Right kidney (tissue), 9 donors: ENCODE data around the gene NCDN.
A peak's percentile ranks its signal among the peaks of the same experiment; 100 is the strongest.

Source experiments
- DNase-seq: peaks from one replicate; pipeline ENCODE4 v3.0.0-alpha.2; 2016
- long read RNA-seq, 8 donors: transcript quantifications; one replicate each; lab custom pipeline, GENCODE V29; 2026

NCDN gene, protein sequence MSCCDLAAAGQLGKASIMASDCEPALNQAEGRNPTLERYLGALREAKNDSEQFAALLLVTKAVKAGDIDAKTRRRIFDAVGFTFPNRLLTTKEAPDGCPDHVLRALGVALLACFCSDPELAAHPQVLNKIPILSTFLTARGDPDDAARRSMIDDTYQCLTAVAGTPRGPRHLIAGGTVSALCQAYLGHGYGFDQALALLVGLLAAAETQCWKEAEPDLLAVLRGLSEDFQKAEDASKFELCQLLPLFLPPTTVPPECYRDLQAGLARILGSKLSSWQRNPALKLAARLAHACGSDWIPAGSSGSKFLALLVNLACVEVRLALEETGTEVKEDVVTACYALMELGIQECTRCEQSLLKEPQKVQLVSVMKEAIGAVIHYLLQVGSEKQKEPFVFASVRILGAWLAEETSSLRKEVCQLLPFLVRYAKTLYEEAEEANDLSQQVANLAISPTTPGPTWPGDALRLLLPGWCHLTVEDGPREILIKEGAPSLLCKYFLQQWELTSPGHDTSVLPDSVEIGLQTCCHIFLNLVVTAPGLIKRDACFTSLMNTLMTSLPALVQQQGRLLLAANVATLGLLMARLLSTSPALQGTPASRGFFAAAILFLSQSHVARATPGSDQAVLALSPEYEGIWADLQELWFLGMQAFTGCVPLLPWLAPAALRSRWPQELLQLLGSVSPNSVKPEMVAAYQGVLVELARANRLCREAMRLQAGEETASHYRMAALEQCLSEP
- long read RNA-seq, donor 1, partial matches to known transcripts, result 0 of 3 reads
- long read RNA-seq, donor 1, other reads (novel, unspliced or antisense), result 0 of 3 reads
- long read RNA-seq, donor 2, partial matches to known transcripts, result 0 of 4 reads
- long read RNA-seq, donor 2, other reads (novel, unspliced or antisense), result 0 of 4 reads
- long read RNA-seq, donor 3, partial matches to known transcripts, result 0 of 2 reads
- long read RNA-seq, donor 3, other reads (novel, unspliced or antisense), result 0 of 2 reads
- long read RNA-seq, donor 4, partial matches to known transcripts, result 0 of 2 reads
- long read RNA-seq, donor 4, other reads (novel, unspliced or antisense), result 0 of 2 reads
- long read RNA-seq, donor 5, partial matches to known transcripts, result 0 of 6 reads
- long read RNA-seq, donor 5, other reads (novel, unspliced or antisense), result 0 of 6 reads
- long read RNA-seq, donor 6, partial matches to known transcripts, result 0 of 1 reads
- long read RNA-seq, donor 6, other reads (novel, unspliced or antisense), result 0 of 1 reads
- long read RNA-seq, donor 7, partial matches to known transcripts, result 23 of 24 reads
- long read RNA-seq, donor 7, other reads (novel, unspliced or antisense), result 0 of 24 reads
- long read RNA-seq, donor 8, partial matches to known transcripts, result 0 of 2 reads
- long read RNA-seq, donor 8, other reads (novel, unspliced or antisense), result 0 of 2 reads

DNA sequence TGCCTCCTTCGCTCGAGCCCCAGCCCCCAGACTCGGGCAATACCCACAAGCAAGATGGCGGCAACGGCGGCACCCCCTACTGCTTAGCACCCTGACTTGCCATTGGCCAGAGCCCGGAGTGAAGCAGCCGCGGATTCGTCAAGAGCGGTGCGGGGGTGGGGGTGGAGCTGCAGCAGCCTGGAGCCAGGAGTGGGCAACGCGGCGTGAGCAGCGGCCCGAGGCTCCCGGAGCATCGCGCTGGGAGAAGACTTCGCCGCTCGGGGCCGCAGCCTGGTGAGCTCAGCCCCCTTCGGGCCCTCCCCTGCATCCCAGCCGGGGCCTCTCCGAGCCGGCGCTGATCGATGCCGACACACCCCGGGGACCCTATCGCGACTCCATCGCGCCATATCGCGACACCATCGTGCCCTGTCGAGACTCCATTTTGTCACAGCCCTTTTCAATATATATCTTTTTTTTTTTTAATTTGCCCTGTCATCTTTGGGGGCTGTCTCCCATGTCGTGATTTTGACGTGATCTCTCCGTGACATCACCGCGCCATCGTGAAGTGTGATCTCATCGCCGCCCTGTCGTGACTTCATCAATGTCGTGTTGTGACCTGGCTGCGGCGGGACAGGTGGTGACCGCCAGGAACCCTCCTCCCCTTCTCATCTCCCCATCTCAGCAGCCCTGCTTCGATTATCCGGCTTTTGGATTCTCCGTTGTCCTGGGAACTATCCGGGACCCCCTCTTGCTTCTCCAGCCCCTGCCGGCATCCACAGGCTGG lies at the start of gene NCDN:
Gene NCDN, plus strand, starts transcription at position 189 of the 763 bp plus-strand sequence. Its CDS starts 392 bp downstream, at position 581.
- peak; percentile 99 for DNase-seq

DNA sequence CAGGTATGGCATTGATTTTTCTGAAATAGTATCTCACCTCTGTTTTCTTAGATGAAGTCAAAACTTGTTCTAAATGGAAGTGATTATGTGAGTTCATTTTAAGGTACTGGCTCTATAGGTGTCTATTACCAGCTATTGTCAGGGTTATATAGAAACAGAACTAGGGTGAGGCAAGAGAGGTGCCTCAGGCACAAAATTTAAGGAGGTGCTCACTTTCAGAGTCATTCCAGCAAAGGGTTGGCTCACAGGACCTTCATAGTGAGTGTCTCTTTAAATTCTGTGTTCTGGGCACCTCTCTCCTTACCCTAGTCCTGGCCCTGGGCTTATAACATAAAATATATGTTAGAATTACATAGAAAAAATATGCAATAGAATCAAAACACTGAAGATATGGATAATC lies 49.7 kb upstream of the NCDN start:
- DNase-seq, result no peak

DNA sequence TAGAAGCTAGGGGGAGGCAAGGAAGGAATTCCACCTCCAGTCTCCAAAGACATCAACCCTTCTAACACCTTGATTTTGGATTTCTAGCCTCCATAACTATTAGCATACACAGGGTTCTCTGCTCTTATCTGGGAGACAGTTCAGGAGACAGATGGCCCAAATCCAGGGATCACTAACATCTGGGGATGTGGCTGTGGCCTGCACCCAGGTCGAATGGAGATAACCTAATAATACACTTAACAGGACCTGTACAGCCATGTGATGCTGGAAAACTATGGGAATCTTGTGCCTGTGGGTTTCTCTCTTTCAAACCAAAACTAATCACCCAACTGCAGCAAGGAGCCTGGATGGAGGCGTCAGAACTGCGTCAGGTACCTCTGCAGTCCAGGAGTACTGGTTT lies 48.0 kb upstream of the NCDN start:
- DNase-seq, result no peak

DNA sequence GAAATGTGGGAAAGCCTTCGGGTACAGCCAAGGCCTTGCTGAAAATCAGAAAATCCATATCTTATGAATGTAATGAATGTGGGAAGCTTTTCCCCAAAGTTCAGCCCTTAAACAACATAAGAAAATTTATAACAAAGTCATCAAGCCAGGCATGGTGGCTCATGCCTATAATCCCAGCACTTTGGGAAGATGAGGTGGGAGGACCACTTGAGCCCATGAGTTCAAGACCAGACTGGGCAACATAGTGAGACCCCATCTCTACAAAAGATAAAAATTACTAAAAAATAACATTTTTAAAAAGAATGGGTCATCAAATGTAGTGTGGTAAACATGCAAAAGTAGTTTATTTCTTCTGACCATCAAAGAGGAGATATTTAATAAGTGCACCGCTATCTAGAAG lies 46.3 kb upstream of the NCDN start:
- no peak for DNase-seq

DNA sequence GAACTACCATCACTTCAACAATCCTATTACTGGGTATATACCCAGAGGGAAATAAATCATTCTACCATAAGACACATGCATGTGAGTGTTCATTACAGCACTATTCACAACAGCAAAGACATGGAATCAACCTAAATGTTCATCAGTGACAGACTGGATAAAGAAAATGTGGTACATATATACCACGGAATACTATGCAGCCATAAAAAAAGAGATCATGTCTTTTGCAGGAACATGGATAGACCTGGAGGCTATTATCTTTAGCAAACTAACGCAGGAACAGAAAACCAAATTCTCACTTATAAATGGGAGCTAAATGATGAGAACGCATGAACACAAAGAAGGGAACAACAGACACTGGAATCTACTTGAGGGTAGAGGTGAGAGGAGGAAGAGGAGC lies 39.4 kb upstream of the NCDN start:
- no peak for DNase-seq

DNA sequence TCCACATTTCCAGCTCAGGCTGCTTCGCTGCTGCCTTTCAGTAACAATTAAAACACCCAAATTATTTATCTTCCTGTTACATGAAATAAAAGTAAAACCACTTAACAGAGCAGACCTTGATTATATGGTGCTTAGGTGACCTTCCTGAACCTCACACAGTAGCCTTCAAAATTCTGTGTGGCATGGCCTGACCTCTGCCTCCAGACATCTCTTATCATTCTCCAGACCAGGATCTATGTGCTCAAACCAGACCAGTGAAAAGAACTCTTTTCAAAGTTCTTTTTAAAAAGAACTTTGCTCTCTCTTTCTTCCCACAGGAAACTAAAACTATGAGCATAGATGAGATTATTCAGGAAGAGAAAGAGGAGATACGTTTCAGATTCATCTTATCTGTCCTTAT lies 38.2 kb upstream of the NCDN start:
- DNase-seq, result no peak

DNA sequence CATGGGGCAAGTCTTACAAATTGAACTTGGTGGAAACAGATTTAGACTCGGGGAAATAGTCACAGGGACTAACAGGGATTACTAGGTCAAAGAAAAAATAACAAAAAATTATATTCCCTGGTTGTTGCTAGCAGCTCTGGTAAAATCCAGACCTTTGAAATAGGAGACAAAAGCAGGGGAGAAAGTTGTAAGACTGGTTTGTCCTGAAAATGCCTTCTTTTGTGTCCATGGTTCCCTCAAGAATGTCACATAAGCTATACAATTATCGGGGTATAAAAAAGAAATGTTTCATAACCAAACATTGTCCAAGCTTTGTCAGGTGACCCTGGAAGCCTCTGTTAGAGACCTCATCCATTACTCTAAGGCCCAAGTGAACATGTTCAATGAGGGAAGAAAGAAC lies 33.5 kb upstream of the NCDN start:
- DNase-seq, result no peak

DNA sequence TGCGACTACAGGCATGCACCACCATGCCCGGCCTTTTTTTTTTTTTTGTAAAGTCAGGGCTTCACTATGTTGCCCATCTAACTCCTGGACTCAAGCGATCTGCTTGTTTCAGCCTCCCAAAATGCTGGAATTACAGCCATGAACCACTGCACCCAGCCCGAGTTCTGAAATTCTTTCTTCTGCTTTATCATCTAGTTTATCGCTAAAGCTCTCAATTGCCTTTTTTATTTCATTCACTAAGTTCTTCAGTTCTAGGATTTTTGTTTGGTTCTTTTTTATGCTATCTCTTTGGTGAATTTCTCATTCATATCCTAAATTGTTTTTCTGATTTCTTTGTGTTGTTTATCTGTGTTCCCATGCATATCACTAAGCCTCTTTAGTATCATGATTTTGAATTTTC lies 27.4 kb upstream of the NCDN start:
- DNase-seq, result no peak

DNA sequence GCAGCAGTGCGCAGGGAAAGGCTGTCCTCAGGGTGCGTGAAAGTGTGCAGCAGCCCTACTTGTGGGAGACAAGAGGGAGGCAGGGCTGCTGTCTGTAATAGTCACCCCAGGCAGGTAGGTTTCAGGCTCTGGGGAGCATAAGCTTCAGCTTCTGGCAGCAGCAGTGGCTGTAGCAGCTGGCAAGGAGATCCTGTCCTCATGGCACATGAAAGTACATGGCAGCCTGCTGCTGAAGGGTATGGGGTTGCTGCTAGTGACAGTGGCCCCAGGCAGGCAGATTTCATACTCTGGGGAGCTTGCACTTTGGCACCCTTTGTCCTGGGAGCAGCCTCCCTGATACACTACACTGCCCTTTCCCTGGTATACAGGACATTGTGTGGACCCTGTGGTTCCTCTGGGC lies 26.7 kb upstream of the NCDN start:
- no peak for DNase-seq

DNA sequence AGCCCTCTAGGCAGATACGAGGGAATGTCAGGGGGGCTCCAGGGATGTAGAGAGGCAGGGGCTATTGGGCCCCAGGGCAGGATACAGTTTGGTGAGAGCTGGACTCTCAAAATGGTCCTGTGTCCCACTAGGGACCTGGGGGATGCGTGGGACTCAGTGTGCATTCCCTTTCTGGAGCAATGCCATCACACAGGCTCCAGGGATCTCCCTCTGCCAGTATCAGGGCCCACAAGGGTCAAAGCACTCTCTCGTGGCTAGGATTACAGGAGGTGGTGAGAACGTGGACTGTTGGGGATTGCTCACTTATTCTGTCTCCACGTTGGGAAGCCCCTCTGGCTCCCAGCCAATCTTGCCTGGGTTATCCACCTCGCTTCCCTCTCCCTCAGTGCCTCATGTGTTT lies 26.2 kb upstream of the NCDN start:
- no peak for DNase-seq

DNA sequence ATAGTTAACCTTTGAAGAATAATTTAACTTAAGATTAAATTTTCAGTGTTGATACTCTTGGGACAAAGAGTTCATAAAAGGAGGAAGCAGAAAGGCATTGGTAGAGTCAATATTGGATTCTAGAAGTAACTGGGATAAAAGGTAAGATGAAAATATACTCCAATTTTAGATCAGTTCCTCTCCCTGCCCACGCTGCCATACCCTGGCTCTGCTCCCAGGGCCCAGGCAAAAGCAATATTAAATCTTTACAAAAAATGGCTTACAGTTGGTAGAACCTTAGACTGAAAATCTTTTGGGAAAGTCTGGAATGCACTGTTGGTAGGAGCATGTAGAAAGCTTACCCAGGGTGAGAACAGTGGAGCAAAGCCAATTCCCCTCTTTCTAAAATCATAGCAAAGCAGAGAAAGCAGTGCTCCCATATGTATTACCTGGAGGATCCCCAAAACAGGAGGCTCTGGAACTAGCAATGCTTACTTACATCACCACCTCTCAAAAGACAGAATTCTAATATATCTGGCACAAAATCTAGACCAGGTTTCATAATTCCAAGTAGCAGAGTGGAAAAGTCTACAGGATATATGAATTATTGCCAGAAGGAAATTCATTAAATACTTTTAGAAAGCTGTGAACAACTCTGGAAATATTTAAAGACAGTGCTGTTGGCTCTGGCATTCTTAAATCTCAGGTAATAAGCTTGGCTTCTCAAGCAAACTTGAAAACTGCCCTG lies 24.9 kb upstream of the NCDN start:
- DNase-seq, result no peak

DNA sequence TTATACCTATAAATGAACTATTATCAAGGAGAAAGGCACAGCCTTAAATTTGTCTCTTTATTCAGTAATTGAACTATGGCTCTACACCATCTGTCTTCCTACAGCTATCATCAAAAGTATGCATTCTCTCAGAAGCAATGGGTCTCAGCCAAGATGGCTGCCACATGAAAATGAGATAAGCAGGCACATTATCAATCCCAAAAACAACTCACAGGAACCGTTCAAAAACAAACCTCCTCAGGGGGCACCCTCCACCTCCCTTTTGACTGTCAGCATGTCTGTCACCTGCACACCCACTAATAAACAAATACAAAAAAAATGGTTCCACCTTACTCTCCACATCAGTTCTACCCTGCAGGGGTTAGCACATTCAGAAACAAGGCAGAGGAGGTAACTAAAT lies 24.0 kb upstream of the NCDN start:
- no peak for DNase-seq

DNA sequence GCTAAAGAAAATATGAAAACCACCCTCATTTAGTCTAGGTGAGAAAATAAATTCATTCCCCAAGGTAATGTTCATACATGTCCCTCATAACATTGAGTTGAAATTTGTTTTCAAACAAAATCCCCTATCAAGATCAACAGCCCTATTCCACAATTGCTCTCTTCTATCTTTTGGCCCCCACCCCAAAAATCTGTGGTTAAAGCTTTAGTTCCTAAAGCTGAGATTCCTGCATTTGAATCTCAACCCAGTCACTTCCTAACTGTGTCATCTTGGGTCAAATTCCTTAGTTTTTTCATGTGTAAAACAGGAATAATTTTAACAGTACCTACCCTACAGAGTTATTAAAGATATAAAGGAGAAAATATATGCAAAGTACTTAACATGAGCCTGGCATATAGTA lies 22.4 kb upstream of the NCDN start:
- no peak for DNase-seq

DNA sequence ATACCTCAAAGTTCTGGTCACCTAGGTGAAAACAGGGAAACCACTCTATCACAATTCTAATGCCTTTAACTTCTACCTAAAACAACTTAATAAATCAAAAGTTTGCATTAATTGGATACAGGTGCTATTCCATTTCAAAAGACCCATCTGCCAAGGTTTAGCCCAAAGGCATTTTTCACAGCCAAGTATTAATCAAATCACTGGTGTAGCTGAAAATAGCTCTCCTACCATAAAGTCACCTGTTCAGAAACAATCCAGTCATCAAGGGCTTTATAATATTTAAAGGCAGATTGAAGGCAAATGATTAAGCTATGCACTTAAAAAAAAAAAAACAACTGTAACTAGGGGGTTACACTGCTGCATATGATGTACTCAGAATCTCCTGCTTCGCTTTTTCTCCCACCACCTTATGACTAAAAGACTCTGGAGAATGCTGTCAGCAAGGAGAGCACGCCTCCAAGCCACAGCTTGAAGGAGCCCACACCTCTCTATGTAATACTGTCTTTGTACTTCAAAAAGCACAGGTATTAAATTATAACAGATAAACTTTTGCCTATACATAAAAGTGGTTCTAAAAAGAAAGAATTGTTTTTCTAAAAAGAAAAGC lies 20.9 kb upstream of the NCDN start:
- no peak for DNase-seq

DNA sequence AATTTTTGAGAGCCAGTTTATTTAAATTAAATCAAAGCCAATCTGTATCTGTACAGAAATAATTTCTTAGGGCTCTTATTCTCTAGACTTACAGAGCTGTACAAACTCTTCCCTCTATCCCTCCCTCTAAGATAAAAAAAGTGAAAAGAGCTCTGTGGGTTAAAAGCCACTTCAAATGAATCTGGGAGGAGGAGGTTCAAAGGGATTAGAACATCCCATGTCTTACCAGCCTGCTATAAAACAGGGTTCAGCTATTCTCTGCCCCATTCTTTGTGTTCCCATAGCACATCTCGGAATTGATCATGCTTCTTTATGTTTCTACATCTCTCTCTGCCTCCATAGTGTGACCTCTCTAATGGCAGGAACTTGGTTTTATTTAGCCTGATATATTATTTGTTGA lies 19.8 kb upstream of the NCDN start:
- no peak for DNase-seq

DNA sequence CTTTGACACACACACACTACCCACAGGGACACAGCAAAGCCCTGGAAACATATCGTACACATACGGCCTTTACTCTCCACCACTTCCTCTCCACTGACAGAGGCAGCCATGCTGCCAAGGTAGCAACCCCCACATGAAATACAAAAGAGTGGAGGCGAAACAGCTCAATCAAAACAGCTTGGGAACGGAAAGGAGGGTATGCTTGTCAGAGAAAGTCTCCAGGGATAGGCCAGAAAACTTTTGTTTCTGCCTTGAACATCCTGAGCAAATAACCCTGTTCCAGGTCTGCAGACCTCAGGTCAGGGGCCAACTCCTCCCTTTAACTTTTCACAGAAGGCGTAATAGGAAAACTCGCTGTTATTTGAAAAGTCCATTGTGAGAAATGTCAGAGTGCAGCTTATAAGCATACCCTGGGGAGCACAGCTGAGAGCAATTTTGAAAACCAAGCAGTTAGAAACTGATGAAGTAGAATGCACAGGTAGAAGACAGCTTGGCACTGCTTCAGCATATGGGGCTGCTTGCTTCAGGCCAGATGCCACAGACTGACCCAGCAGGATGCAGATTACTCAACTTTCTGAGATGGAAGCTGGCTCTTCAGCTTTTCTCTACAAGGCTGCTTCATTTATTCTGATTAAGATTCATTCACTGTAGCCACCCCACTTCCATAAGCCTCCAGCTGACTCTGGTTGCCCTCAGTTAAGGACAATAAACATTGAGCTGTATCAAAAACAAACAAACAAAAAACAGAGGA lies 18.4 kb upstream of the NCDN start:
- DNase-seq, result no peak

DNA sequence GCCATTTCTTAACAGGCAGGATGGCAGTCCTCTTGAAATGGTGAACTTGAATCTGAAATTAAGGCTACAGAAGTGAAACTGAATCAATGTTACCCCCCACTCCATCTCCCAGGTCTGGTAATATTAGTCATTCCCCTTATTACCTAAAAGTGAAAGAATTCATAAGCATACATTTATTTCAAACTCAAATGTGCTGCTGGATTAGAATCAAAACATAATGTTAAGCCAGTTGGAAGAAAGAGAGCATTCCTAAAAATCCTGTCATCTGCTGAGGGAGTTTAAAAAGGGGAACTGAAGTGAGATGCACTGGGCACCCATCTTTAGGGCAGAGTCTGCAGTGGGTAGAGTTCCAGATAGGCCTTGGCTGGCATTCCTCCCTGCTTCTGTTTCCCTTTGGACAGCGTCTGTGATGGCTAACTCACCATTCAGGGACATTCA lies 17.8 kb upstream of the NCDN start:
- DNase-seq, result no peak

DNA sequence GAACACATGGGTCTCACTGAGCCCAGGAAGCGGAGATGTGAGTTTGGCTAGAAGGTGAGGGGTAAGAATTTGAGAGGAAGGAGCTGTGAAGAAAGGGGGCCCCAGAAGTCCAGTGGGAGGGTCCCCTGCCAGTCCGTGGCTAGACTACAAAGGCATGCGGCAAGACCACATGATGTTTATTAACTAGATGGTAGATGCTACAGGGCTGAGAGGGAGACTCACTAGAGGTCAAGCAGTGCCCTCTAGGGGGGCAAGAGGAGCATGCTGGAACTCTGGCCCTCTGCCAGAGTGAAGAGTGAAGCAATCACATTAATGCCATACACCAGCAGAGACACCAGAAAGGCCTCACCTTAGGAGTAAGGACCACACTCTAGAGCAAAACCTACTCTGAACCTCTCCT lies 12.6 kb upstream of the NCDN start:
- no peak for DNase-seq

DNA sequence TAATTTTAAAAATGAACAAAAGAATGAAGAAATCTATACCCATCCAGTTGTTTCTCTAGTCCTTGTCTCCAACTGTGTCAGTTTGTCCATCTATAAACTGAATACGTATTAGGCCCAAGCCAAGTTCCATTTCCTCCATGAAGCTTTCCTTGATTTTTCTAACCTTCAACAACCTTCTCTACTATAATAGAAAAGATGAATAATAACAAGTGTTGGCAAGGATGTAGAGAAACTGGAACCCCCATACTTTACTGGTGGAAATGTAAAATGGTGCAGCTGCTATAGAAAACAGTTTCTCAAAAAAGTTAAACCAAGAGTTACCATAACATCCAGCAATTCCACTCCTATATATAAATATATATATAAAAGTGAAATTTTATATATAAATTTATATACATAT lies 11.0 kb upstream of the NCDN start:
- no peak for DNase-seq

DNA sequence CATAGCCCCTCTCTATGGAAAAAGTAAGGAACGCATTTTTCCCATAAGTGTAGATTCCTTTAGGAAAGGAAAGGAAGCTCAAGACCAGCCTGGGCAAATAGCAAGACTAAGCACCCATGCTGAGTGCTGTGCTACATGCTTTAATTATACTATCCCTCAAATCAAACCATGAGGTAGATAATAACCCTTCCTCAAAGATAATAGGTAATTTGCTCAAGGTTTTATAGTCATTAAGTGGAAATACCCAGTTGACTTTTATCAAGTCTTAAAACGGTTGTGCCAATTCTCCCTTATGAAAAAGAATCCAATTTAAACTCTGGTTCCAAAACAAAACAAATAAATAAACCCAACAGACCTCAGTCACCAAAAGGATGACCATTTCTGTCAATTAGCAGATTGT lies 3.7 kb upstream of the NCDN start:
- no peak for DNase-seq
